Type B pancreatic cell (in vitro differentiated cells): ENCODE measurements around the gene C16orf86. TPM values are rescaled to one million over a fixed set of nuclear protein-coding genes. Genes with fewer than 3 reads are reported as not detected.

Experiments used
- DNase-seq: peaks from one replicate; pipeline ENCODE4 v3.0.0; 2021; ENCODE audit warnings: mixed read lengths; ENCODE audit not compliant: unreplicated experiment; ENCODE audit errors: extremely low spot score
- H3K27ac Mint-ChIP-seq: 2 replicates; pipeline ENCODE4 v1.8.0; 2021; ENCODE audit warnings: mild to moderate bottlenecking, mixed read lengths
- H3K27me3 Mint-ChIP-seq: 2 replicates; pipeline ENCODE4 v1.8.0; 2021; ENCODE audit warnings: mixed read lengths
- H3K36me3 Mint-ChIP-seq: 2 replicates; pipeline ENCODE4 v1.8.0; 2021; ENCODE audit warnings: mixed read lengths
- H3K4me1 Mint-ChIP-seq: one replicate; pipeline ENCODE4 v1.8.0; 2021; ENCODE audit warnings: mixed read lengths; ENCODE audit not compliant: unreplicated experiment
- H3K4me3 Mint-ChIP-seq: 2 replicates; pipeline ENCODE4 v1.8.0; 2021; ENCODE audit warnings: mild to moderate bottlenecking, mixed read lengths
- H3K9me3 Mint-ChIP-seq: 2 replicates; pipeline ENCODE4 v1.8.0; 2021; ENCODE audit warnings: mixed read lengths
- total RNA-seq: library from RNA; stranded (reverse); gene quantifications from 2 replicates; pipeline ENCODE4 v1.2.1, GENCODE V29; 2021; ENCODE audit warnings: low replicate concordance
- TF ChIP-seq, protein P1 (sequence below): fragments of 200-600 bp; sonication (generic); conservative IDR thresholded peaks from 2 replicates; pipeline ENCODE4 v1.5.0; 2021; ENCODE audit warnings: antibody characterized with exemption, mild to moderate bottlenecking

C16orf86 gene
- total RNA-seq, 1 donor from 2014 or later: 2.8 TPM

DNA sequence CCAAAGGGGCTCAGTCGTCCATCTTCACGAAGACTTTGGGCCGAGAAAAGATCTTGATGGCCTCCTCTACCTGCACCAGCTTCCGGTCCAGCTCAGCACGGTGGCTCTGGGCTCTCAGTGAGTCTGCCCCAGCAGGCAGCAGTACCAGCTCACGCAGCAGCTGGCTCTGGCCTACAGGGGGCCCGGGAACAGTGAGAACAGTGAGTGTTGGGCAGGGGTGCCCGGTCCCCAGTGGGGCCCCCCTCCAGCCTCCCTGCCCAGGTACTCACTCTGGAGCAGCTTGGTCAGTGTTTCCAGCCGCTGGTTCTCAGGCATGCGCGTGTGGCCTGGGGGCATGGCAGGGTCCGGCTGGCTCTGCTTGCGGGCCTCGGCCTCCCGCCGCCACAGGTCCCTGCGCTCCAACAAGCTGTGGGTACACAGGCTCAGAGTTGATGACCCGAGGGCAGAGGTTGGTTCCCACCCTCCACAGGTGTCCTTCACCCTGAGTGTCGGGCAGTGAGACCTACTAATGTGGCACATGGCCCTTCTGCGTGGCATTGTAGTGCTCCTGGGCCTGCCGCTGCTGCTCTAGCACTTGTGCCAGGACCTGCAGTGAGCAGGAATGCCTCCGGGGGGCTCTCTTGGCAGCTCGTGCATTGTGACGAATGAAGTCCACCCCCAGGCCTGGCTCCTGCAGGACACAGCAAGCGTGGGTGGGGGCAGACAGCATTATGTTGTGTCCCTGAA is 3.3 kb upstream of the C16orf86 start:
- Mint-ChIP-seq H3K27me3 (no peaks in the 10 kb centered on the region), H3K4me3 (peak overlapping the region; percentile 55), H3K9me3 (no peaks in the 10 kb centered on the region), H3K4me1 (peaks cover 8% of the 10 kb centered on the region), H3K36me3 (no peaks in the 10 kb centered on the region), H3K27ac (no peak overlapping the region)
- TF ChIP-seq, protein P1, sequence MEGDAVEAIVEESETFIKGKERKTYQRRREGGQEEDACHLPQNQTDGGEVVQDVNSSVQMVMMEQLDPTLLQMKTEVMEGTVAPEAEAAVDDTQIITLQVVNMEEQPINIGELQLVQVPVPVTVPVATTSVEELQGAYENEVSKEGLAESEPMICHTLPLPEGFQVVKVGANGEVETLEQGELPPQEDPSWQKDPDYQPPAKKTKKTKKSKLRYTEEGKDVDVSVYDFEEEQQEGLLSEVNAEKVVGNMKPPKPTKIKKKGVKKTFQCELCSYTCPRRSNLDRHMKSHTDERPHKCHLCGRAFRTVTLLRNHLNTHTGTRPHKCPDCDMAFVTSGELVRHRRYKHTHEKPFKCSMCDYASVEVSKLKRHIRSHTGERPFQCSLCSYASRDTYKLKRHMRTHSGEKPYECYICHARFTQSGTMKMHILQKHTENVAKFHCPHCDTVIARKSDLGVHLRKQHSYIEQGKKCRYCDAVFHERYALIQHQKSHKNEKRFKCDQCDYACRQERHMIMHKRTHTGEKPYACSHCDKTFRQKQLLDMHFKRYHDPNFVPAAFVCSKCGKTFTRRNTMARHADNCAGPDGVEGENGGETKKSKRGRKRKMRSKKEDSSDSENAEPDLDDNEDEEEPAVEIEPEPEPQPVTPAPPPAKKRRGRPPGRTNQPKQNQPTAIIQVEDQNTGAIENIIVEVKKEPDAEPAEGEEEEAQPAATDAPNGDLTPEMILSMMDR: peak; percentile 50
- no peak for DNase-seq

DNA sequence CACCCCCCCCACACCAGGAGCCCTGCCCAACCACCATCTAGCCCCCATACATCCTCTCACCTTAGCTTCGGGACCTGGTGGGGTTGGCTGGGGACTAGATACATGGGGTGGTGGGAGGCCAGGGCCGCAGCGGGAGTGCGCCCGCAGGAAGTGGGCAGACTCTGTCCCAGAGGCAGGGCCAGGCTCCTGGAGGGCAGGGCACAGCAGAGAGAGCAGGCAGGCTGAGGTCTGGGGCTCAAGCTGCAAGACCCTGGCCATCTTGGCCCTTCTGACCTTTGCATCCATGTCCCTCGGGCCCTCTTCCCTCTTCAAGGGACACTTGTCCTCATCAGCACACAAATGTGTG is 2.8 kb upstream of the C16orf86 start:
- Mint-ChIP-seq H3K9me3 (no peaks in the 10 kb centered on the region), H3K4me3 (peak overlapping the region; percentile 68), H3K27ac (peak overlapping the region; percentile 67)

DNA sequence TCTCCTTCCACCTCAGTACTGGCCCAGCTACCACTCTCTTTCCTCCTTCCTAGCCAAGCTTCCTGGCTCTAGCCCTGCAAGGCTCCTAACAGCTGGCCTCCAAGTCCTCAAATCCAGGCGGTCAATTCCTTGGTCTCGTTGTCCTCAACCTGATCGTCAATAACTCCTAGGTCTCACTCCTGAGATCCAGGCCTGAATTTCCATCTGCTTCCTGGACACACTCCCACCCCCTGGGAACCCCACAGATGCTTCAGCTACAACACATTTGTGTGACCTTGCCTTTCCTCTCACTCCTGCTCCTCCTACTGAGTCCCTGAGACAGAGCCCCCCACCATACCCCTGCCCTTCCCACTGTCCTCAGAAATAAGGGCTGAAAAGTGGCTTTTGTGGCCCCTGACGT is 2.4 kb upstream of the C16orf86 start:
- H3K27ac Mint-ChIP-seq: peak overlapping the region; percentile 67
- no peaks in the 10 kb centered on the region for H3K27me3 Mint-ChIP-seq
- peaks cover 8% of the 10 kb centered on the region for H3K4me1 Mint-ChIP-seq
- no peak for DNase-seq
- TF ChIP-seq, protein P1: no peak
- H3K4me3 Mint-ChIP-seq: peak overlapping the region; percentile 68
- no peaks in the 10 kb centered on the region for H3K36me3 Mint-ChIP-seq
- H3K9me3 Mint-ChIP-seq: no peaks in the 10 kb centered on the region

More for the DNA sequence above, 2.8 kb upstream of the C16orf86 start:
- peaks cover 8% of the 10 kb centered on the region for H3K4me1 Mint-ChIP-seq
- DNase-seq: no peak
- no peaks in the 10 kb centered on the region for H3K27me3 Mint-ChIP-seq
- no peaks in the 10 kb centered on the region for H3K36me3 Mint-ChIP-seq
- TF ChIP-seq, protein P1: no peak

DNA sequence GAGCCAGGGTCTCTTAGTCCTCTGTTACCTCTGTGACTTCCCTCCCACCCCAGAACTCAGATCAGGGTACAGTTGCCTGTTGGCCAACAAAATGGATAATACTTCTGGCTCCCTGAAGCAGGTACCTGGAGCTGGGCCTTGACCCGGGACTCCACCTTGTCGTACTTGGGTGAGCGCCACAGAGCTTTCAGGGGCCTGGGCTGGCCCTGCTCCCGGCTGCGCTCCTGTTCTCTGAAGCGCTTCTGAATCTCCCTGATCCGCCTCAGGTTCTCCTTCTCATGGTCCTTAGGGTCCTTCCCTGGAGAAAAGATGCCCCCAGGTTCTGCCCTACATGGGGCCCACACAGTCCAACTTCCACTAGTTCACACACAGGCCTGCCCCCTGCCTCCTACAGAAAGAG is 1.7 kb upstream of the C16orf86 start:
- no peaks in the 10 kb centered on the region for H3K27me3 Mint-ChIP-seq
- TF ChIP-seq, protein P1: no peak
- H3K27ac Mint-ChIP-seq: no peak overlapping the region
- H3K9me3 Mint-ChIP-seq: no peaks in the 10 kb centered on the region
- DNase-seq: no peak
- peak overlapping the region; percentile 70 for H3K4me3 Mint-ChIP-seq
- H3K36me3 Mint-ChIP-seq: no peaks in the 10 kb centered on the region
- H3K4me1 Mint-ChIP-seq: peaks cover 8% of the 10 kb centered on the region

DNA sequence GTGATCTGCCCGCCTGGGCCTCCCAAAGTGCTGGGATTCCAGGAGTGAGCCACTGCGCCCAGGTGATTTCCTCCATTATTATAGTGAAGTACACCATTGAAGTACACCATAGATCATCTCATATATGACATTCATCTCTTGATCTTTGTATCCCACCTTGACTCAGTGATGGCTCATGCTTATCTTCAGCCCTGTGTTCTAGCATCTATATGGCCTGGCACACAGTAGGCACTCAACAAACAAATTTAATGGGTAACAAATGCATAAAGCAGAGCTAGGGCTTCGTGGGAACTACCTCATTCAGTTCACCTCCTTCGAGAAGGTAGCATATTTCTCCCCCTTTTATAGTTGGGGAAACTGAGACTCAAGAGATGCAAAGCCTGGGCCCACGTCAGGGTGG is 1.0 kb upstream of the C16orf86 start:
- H3K36me3 Mint-ChIP-seq: no peaks in the 10 kb centered on the region
- DNase-seq: no peak
- TF ChIP-seq, protein P1: no peak
- no peaks in the 10 kb centered on the region for H3K9me3 Mint-ChIP-seq
- no peaks in the 10 kb centered on the region for H3K27me3 Mint-ChIP-seq
- H3K27ac Mint-ChIP-seq: no peak overlapping the region
- H3K4me1 Mint-ChIP-seq: peaks cover 8% of the 10 kb centered on the region
- peak overlapping the region; percentile 80 for H3K4me3 Mint-ChIP-seq
